Middle frontal gyrus (tissue), 1 donor: ENCODE measurements around the gene OR5AP2.
A peak's percentile ranks its signal among the peaks of the same experiment; 100 is the strongest.
"Not testable (repeated sequence)": the region's sequence is repeated elsewhere in the genome, so short reads cannot be mapped to it uniquely, and the experiment has no call there.

ENCODE experiments used
- DNase-seq: peaks from one replicate; pipeline ENCODE4 v3.0.0-alpha.2; 2015; ENCODE audit warnings: low spot score; ENCODE audit errors: extremely low spot score

Gene OR5AP2

GRCh38 chr11:56642339-56642738 is at the start of gene OR5AP2:
OR5AP2 (minus strand) TSS chr11:56642439; CDS start chr11:56642439, 0 bp downstream.
- DNase-seq, result no peak

- not testable (repeated sequence) for DNase-seq
Observed at GRCh38 chr11:56691179-56691578, 48.9 kb upstream of the OR5AP2 start.

- DNase-seq, result no peak
Observed at GRCh38 chr11:56688554-56689100, 46.4 kb upstream of the OR5AP2 start.

- DNase-seq, result no peak
Observed at GRCh38 chr11:56670984-56671383, 28.7 kb upstream of the OR5AP2 start.

- no peak for DNase-seq
Observed at GRCh38 chr11:56663386-56663785, 21.1 kb upstream of the OR5AP2 start, which contains the start of gene OR5AR1. OR5AR1 (plus strand) TSS chr11:56663686; CDS start chr11:56663686, 0 bp downstream.

- no peak for DNase-seq
Observed at GRCh38 chr11:56659755-56660154, 17.5 kb upstream of the OR5AP2 start.

- DNase-seq, result no peak
Observed at GRCh38 chr11:56637500-56637899, 4.7 kb downstream of the OR5AP2 start.

GRCh38 chr11:56636861-56637260 is 5.4 kb downstream of the OR5AP2 start:
- no peak for DNase-seq

- no peak for DNase-seq
Observed at GRCh38 chr11:56632329-56632728, 9.9 kb downstream of the OR5AP2 start.

GRCh38 chr11:56625946-56626345 is 16.3 kb downstream of the OR5AP2 start:
- no peak for DNase-seq

GRCh38 chr11:56624661-56625110 is 17.6 kb downstream of the OR5AP2 start:
- peak; percentile 9 for DNase-seq

- DNase-seq, result no peak
Observed at GRCh38 chr11:56611174-56611573, 31.1 kb downstream of the OR5AP2 start.

- not testable (repeated sequence) for DNase-seq
Observed at GRCh38 chr11:56592088-56592717, 50.0 kb downstream of the OR5AP2 start.
